ENCODE measurements around the gene PAM.

Gene PAM

GRCh38 chr5:102782217-102782872, 27.2 kb downstream of the PAM start:
- DNase-seq: no peak

GRCh38 chr5:102787134-102787533, 32.0 kb downstream of the PAM start:
- no peak for DNase-seq

GRCh38 chr5:102788788-102789187, 33.7 kb downstream of the PAM start:
- DNase-seq: no peak

- no peak for DNase-seq
These were observed 34.4 kb downstream of the PAM start for GRCh38 chr5:102789469-102789868.

GRCh38 chr5:102790748-102791147, 35.6 kb downstream of the PAM start:
- DNase-seq: no peak

GRCh38 chr5:102792705-102793104, 37.6 kb downstream of the PAM start:
- DNase-seq: no peak

- DNase-seq: no peak
These were observed 38.9 kb downstream of the PAM start for GRCh38 chr5:102794047-102794446.

- no peak for DNase-seq
These were observed 39.7 kb downstream of the PAM start for GRCh38 chr5:102794677-102795331.

GRCh38 chr5:102795526-102795925, 40.4 kb downstream of the PAM start:
- DNase-seq: no peak

- DNase-seq: no peak
These were observed 40.9 kb downstream of the PAM start for GRCh38 chr5:102796009-102796408.

GRCh38 chr5:102796498-102796897, 41.4 kb downstream of the PAM start:
- DNase-seq: no peak

- DNase-seq: no peak
These were observed 42.3 kb downstream of the PAM start for GRCh38 chr5:102797322-102797884.

GRCh38 chr5:102798104-102798785, 43.1 kb downstream of the PAM start:
- DNase-seq: no peak

- no peak for DNase-seq
These were observed 43.9 kb downstream of the PAM start for GRCh38 chr5:102799017-102799416.

GRCh38 chr5:102800427-102800826, 45.3 kb downstream of the PAM start:
- peak; percentile 63 for DNase-seq

- peak; percentile 30 for DNase-seq
These were observed 46.3 kb downstream of the PAM start for GRCh38 chr5:102801371-102801770.

GRCh38 chr5:102802708-102803458, 47.8 kb downstream of the PAM start:
- DNase-seq: no peak

GRCh38 chr5:102807878-102808502, 52.9 kb downstream of the PAM start:
- peak; percentile 44 for DNase-seq

- no peak for DNase-seq
These were observed 53.9 kb downstream of the PAM start for GRCh38 chr5:102809033-102809432.

GRCh38 chr5:102811972-102812371, 56.9 kb downstream of the PAM start:
- DNase-seq: no peak

- no peak for DNase-seq
These were observed 58.6 kb downstream of the PAM start for GRCh38 chr5:102813740-102814139.

GRCh38 chr5:102815084-102815483, 60.0 kb downstream of the PAM start:
- DNase-seq: no peak

Measured in retina (tissue), 1 donor.